Skeletal muscle tissue (tissue), 4 donors: ENCODE measurements around the gene AFF3. TPM values are rescaled to one million over a fixed set of nuclear protein-coding genes. Genes with fewer than 3 reads are reported as not detected.

Experiments
- H3K27ac ChIP-seq: one replicate; pipeline ENCODE4 v1.7.0; 2013; ENCODE audit warnings: mild to moderate bottlenecking, low read depth, low read length, inconsistent platforms
- H3K27me3 ChIP-seq, 3 donors: one replicate each; pipeline ENCODE4 v1.7.0; 2013; ENCODE audit warnings: low read length in 3 of 3; ENCODE audit not compliant: control insufficient read depth in 3 of 3, insufficient read depth in 3 of 3
- H3K36me3 ChIP-seq, 3 donors: one replicate each; pipeline ENCODE4 v1.7.0; 2013; ENCODE audit warnings: low read length in 3 of 3; ENCODE audit not compliant: control insufficient read depth in 3 of 3, insufficient read depth in 3 of 3
- H3K4me1 ChIP-seq, 3 donors: one replicate each; pipeline ENCODE4 v1.7.0; 2013; ENCODE audit warnings: low read length in 3 of 3, mild to moderate bottlenecking in 3 of 3; ENCODE audit not compliant: control insufficient read depth in 3 of 3, insufficient read depth in 3 of 3
- H3K4me3 ChIP-seq, 3 donors: one replicate each; pipeline ENCODE4 v1.7.0; 2013; ENCODE audit warnings: low read length in 3 of 3
- H3K9ac ChIP-seq, 3 donors: one replicate each; pipeline ENCODE4 v1.7.0; 2013; ENCODE audit warnings: low read length in 3 of 3, mild to moderate bottlenecking in 3 of 3, moderate library complexity in 2 of 3, low read depth in 1 of 3
- H3K9me3 ChIP-seq, 3 donors: one replicate each; pipeline ENCODE4 v1.7.0; 2013; ENCODE audit warnings: low read length in 3 of 3; ENCODE audit not compliant: control insufficient read depth in 3 of 3
- total RNA-seq: library from RNA; depleted of rRNA; stranded (reverse); fragments of >200 nt; gene quantifications from one replicate; pipeline ENCODE4 v1.2.3, GENCODE V29; 2014
- donor health status: Osteomylitis.

AFF3 gene
- total RNA-seq, 1 donor from 2014 or later = 8.4 TPM

DNA sequence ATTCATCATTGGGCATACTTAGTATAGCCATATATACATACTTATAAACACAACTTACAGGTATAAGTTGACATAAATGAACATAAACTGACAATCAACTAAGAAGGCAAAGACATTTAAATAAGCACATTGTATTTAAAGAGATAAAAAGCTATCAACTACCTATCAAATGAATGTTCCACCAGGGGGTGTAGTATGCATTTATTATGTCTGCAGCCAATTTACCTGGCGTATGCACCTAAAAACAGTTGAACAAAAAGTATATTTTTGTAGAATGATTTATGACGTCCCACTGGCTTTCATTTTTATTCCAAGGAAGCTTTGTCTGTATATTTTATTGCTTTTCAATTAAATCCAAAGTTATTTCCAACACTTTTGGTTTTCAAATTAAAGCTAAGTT, 323.5 kb downstream of the AFF3 start:
- Histone ChIP-seq H3K27me3 (no peaks in the 10 kb centered on the region), H3K9ac (no peak overlapping the region), H3K36me3 (no peaks in the 10 kb centered on the region), H3K27ac (no peak overlapping the region), H3K9me3 (no peaks in the 10 kb centered on the region), H3K4me3 (no peak overlapping the region), H3K4me1 (no peaks in the 10 kb centered on the region)

DNA sequence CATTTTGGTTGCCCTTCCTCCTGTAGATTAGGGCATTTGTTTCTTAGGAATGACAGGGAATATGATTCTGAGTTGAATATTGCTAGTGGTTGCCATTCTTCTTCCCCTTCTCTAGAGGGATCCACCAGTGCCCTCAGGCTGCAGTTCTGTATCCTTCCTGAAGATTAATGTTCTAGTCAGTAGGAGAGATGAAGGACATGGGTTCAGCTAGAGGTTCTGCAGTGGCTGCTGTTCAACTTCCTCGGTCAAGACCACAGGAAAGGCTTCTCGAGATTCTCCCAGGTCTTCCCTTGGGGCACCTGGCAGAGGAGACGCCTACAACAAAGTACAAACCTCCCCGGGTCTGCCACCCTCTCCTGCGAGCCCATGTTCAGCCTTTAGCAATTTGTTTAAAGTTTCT, 325.5 kb downstream of the AFF3 start:
- Histone ChIP-seq H3K4me3 (no peak overlapping the region), H3K27me3 (no peaks in the 10 kb centered on the region), H3K27ac (no peak overlapping the region), H3K9ac (no peak overlapping the region), H3K4me1 (no peaks in the 10 kb centered on the region), H3K9me3 (no peaks in the 10 kb centered on the region), H3K36me3 (no peaks in the 10 kb centered on the region)

DNA sequence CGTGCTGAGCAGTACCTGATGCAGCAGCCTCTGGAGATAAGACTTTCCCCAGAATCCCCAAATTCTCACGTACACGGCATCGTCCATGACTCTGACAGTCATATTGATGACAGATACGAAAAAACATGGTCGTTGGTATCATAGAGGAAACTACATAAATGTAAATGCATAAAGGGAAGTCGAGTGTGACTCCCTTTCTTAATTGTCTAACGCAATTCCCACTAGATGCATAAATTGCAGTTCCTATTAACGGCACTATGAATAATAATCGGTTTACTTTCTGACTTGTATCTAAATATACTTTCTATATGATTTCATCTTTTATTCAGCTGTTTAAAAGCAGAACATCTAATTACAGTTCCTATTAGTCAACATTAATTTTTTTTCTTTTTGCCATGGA, 330.0 kb downstream of the AFF3 start:
- H3K27me3 ChIP-seq = no peaks in the 10 kb centered on the region
- no peak overlapping the region for H3K9ac ChIP-seq
- H3K4me3 ChIP-seq = no peak overlapping the region
- H3K4me1 ChIP-seq = no peaks in the 10 kb centered on the region
- no peaks in the 10 kb centered on the region for H3K9me3 ChIP-seq
- no peak overlapping the region for H3K27ac ChIP-seq
- H3K36me3 ChIP-seq = no peaks in the 10 kb centered on the region

DNA sequence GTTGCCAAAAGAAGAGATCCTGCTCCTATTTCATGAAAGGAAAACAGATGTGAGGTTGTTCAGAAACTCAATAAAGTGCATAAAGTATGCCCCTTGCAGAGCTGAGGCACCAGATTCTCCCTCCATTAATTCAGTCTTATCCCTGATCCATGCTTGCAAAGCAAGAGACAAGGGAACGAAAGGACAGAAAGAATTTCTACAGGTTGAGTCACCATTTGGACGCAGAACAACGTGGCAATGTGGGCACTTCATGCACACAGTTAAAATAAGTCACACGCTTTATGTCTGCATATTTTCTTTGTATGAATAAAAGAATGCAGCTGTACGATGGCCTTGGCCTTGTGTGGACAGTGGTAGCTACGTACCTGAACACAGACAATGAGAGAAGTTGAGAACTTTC, 330.8 kb downstream of the AFF3 start:
- H3K27ac ChIP-seq = no peak overlapping the region
- no peak overlapping the region for H3K9ac ChIP-seq
- H3K4me3 ChIP-seq = no peak overlapping the region
- H3K4me1 ChIP-seq = no peaks in the 10 kb centered on the region
- peaks cover 0 to 4% (median 0%) of the 10 kb centered on the region in 3 donors for H3K27me3 ChIP-seq
- H3K9me3 ChIP-seq = no peaks in the 10 kb centered on the region
- H3K36me3 ChIP-seq = no peaks in the 10 kb centered on the region

DNA sequence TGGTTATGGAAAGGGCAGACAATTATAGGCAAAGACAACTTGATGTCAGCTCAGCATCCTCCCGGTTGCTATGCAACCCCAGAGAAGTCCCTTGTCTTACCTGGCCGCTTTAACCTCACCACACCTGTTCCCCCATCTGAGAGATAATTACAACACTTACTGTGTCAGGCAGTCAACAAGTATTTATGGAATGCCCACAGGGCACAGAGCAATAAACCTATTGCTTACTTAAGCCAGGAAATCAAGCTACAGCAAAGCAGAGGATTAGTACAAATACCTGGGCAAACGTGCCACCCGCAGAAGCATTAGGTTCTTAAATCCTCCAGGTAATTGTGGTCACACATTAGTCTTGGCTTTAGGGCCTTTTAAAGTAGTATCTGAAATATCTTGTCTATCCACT, 332.2 kb downstream of the AFF3 start:
- Histone ChIP-seq H3K4me3 (no peak overlapping the region), H3K9ac (no peak overlapping the region), H3K27ac (no peak overlapping the region), H3K4me1 (no peaks in the 10 kb centered on the region), H3K27me3 (peaks cover 0 to 4% (median 2%) of the 10 kb centered on the region in 3 donors), H3K36me3 (no peaks in the 10 kb centered on the region), H3K9me3 (no peaks in the 10 kb centered on the region)

DNA sequence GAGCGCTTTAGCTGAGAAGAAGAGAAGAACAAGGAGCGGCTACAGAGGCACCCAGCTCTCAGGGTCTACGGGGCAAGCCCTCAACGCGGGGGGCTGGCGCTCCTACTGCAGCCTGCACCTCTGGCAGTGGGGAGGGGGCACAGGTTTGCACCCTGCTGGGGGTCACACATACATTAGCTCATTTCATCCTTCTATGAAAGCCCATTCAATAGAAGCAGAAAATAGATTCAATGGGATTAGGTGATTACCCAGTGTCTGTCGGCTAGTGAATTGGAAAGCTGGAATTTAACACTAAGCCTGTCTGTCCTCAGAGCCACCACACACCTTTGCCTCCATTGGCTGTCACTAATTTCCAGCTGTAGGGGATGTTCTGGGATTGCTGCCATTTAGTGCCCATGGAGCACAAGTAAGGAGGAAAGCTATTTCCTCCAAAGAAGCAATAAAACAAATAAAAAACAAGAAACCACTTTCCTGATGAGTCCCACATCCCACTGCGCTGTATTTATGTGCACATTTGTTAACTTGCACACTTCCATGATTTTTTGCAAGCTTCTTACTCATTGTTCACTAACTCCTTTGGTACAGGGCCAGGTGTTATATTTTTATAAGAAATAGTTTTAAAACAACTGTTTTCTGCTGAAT, 333.0 kb downstream of the AFF3 start:
- H3K27ac ChIP-seq = no peak overlapping the region
- H3K9ac ChIP-seq = no peak overlapping the region
- H3K9me3 ChIP-seq = no peaks in the 10 kb centered on the region
- H3K36me3 ChIP-seq = no peaks in the 10 kb centered on the region
- H3K4me1 ChIP-seq = no peaks in the 10 kb centered on the region
- no peak overlapping the region for H3K4me3 ChIP-seq
- peaks cover 0 to 4% (median 2%) of the 10 kb centered on the region in 3 donors for H3K27me3 ChIP-seq

DNA sequence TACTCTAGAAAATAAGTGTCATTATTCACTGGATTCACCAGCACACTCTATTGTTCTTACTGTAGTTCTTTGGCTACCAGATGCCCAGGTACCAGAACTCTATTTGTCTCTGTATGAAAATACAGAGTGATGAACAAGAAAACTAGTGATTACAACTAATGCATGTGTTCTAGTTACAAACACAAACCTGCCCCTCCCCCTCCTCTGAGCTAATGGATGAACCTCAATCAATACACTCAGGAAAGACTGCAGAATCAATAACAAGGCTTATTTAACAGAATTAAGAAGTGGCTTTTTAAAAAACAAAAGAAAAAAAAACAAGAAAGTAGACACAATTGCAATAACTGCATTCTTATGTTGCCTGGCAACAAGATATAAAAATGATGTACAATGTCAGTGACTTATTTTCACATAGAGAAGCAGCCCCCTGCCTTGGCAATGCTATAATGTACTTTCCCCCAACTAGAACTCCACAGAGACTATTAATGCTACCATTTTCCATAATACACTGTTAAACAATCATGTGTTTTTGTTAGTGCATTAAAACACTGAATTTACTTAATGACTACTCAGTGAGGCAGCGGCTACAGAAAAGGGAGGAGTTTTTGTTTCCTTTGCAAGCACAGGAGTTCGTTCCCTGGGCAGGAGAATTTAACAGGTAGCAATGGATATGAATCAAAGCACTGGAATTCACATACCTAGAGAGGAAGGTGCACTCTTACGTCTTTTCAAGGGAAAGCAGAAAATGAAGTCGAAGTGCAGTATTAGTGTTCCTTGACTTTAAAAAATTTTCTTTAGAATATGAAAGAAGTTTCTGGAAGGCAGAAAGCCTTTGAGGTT, 333.8 kb downstream of the AFF3 start:
- H3K27me3 ChIP-seq = peaks cover 0 to 4% (median 2%) of the 10 kb centered on the region in 3 donors
- no peak overlapping the region for H3K4me3 ChIP-seq
- H3K27ac ChIP-seq = no peak overlapping the region
- no peak overlapping the region for H3K9ac ChIP-seq
- H3K36me3 ChIP-seq = no peaks in the 10 kb centered on the region
- no peaks in the 10 kb centered on the region for H3K9me3 ChIP-seq
- H3K4me1 ChIP-seq = no peaks in the 10 kb centered on the region

DNA sequence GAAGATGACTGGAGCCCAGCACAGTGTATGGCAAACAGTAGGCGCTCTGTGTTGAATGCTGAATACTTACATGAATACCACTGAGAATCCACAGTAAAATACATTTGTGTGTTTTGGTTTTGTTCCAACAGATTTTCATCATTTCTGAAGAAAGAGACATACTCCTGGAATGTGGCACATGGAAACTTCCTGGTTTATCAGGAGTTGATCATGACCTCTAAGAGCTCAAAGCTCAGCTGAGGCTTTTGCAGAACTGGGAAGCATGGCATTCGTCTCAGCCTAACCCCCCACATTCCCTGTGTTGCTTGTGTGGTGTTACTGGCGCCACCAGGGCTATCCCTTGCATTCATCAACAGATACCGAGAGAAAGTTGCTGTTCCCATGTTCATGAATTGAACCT, 335.6 kb downstream of the AFF3 start:
- no peaks in the 10 kb centered on the region for H3K36me3 ChIP-seq
- H3K9me3 ChIP-seq = no peaks in the 10 kb centered on the region
- H3K4me1 ChIP-seq = no peaks in the 10 kb centered on the region
- H3K4me3 ChIP-seq = no peak overlapping the region
- H3K27ac ChIP-seq = no peak overlapping the region
- no peak overlapping the region for H3K9ac ChIP-seq
- H3K27me3 ChIP-seq = peaks cover 0 to 4% (median 2%) of the 10 kb centered on the region in 3 donors

DNA sequence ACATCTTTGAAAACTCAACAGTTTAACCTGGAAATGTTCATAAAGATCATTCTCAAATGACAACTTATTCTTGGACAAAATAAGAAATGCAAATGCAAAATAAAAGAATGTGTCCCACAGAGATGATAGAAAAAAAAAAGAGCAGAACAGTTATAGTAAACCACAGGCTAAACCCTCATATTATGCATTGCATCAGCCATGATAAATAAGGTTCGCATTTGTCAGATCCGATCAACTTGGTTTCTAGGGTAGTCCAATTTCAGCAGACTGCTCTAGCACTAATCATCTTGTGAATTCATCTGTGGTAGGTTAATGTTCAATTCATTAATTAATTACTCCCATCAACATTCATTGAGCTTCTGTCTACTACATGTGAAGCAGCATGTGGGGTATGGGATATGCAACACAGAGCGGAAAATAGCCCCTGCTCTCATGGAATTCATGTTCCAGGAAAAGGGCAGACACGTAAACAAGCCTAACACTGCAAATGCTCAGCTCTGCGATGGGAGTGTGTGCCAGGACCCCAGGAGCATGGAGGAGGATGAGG, 336.4 kb downstream of the AFF3 start:
- no peak overlapping the region for H3K9ac ChIP-seq
- H3K4me1 ChIP-seq = no peaks in the 10 kb centered on the region
- H3K27me3 ChIP-seq = peaks cover 0 to 4% (median 2%) of the 10 kb centered on the region in 3 donors
- H3K4me3 ChIP-seq = no peak overlapping the region
- no peak overlapping the region for H3K27ac ChIP-seq
- no peaks in the 10 kb centered on the region for H3K9me3 ChIP-seq
- no peaks in the 10 kb centered on the region for H3K36me3 ChIP-seq

DNA sequence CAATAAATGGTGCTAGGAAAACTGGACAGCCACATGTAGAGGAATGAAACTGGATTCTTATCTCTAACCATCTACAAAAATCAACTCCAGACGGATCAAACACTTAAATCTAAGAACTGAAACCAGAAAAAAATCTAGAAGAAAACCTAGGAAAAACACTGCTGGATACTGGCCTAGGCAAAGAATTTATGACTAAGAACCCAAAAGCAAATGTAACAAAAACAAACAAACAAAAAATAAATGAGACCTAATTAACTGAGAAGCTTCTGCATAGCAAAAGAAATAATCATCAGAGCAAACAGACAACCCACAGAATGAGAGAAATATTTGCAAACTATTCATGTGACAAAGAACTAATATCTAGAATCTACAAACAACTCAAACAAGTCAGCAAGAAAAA, 338.5 kb downstream of the AFF3 start:
- Histone ChIP-seq H3K27me3 (peaks cover 0 to 4% (median 2%) of the 10 kb centered on the region in 3 donors), H3K4me3 (no peak overlapping the region), H3K27ac (no peak overlapping the region), H3K9ac (no peak overlapping the region), H3K9me3 (no peaks in the 10 kb centered on the region), H3K4me1 (no peaks in the 10 kb centered on the region), H3K36me3 (no peaks in the 10 kb centered on the region)
